Tibial nerve (tissue), 4 donors: ENCODE results near the gene RGS6.

Source experiments
- EP300 ChIP-seq, 2 donors: sonication (generic); formaldehyde crosslinking; IDR thresholded peaks; one replicate each; pipeline ENCODE4 v1.6.1; 2017; ENCODE audit warnings: antibody characterized with exemption in 2 of 2, mild to moderate bottlenecking in 1 of 2
- POLR2A ChIP-seq, 2 donors: fragments of 450-650 bp; IDR thresholded peaks; one replicate each; pipeline ENCODE4 v1.6.1; 2017; ENCODE audit warnings: antibody characterized with exemption in 2 of 2, mild to moderate bottlenecking in 2 of 2, moderate library complexity in 2 of 2
- TF ChIP-seq, protein P1 (sequence below), 5 experiments: fragments of 200-600 bp in 3 of 5; fragments of 450-650 bp in 2 of 5; sonication (generic) in 3 of 5; IDR thresholded peaks; one replicate each; pipeline ENCODE4 v1.5.1; 2016 to 2019; ENCODE audit warnings: antibody characterized with exemption in 5 of 5, mild to moderate bottlenecking in 3 of 5, moderate library complexity in 2 of 5

DNA sequence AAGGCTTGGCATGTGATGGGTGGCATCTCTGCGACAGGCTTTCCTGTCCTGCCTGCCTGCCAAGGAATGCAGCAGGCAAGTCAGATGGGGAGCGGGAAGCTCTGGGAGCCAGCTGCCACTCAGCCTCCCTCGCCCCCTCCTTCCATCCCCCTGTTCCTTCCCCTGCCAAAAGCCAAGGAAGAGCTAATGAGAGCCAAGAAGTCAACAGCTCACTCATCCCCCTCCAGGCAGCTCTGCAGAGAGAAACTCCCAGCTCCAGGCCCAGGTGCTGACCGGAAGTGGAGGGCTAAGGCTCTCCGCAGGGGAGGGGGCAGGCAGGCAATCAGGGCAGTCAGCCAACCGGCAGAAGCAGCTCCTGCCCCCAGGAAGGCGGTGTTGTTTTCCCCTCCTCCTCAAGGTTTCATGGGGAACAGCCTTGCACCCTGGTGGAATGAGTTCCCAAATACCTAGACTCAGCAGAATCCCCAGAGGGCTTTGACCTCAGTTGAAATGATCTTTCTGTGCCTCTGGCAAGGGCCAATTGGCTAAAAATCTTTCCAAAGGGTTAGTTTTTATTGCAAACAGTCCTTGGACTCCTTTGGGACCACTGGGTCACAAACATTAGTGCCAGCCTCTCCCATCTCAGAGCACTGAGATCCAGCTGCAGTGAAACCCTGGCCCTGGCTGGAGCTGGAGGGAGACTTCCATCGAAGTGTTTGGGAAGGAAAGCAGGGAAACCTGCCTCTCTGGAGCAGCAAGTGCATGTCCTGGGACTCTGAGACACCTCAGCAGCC lies 612.6 kb downstream of the RGS6 start:
- TF ChIP-seq POLR2A (IDR thresholded peaks at IDR 0.05) (no peak), EP300 (IDR thresholded peaks at IDR 0.05) (no peak)
- TF ChIP-seq, protein P1, sequence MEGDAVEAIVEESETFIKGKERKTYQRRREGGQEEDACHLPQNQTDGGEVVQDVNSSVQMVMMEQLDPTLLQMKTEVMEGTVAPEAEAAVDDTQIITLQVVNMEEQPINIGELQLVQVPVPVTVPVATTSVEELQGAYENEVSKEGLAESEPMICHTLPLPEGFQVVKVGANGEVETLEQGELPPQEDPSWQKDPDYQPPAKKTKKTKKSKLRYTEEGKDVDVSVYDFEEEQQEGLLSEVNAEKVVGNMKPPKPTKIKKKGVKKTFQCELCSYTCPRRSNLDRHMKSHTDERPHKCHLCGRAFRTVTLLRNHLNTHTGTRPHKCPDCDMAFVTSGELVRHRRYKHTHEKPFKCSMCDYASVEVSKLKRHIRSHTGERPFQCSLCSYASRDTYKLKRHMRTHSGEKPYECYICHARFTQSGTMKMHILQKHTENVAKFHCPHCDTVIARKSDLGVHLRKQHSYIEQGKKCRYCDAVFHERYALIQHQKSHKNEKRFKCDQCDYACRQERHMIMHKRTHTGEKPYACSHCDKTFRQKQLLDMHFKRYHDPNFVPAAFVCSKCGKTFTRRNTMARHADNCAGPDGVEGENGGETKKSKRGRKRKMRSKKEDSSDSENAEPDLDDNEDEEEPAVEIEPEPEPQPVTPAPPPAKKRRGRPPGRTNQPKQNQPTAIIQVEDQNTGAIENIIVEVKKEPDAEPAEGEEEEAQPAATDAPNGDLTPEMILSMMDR (IDR thresholded peaks at IDR 0.05): no peak
